ENCODE data around the gene DDX49.
"Not testable (repeated sequence)": the region's sequence is repeated elsewhere in the genome, so short reads cannot be mapped to it uniquely, and the experiment has no call there.

Gene DDX49

DNA sequence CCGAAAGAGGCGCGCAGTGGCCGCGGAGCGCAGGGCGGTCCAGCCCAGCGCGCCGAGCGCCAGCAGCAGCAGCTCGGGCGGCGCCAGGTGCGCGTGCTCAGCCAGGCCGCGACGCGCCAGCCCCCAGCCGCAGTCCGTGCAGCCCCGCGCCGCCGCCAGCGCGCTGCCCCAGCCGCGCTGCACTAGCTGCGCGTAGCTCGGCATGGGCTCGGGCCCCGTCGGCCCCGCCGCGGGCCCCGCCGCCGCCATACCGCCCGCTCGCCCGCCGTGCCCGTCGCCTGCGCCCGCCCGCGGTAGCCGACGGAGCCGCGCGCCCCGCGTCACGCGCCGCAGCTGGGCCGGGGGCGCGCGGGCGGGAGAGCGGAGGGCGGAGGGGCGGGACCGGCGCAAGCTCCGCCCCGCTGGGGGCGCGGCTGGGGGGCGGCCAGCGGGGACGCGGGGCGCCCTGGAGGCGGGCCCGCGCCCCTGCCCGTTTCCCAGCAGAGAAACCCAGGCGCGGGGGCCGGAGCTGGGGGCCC, 23.6 kb upstream of the DDX49 start, which contains the start of gene CERS1:
Gene CERS1, minus strand, starts transcription at position 335 of the 518 bp plus-strand sequence. Its CDS starts 86 bp downstream, at position 249.
- no peak for DNase-seq

- no peak for DNase-seq
Observed at GRCh38 chr19:18896421-18896841, 23.1 kb upstream of the DDX49 start.

DNA sequence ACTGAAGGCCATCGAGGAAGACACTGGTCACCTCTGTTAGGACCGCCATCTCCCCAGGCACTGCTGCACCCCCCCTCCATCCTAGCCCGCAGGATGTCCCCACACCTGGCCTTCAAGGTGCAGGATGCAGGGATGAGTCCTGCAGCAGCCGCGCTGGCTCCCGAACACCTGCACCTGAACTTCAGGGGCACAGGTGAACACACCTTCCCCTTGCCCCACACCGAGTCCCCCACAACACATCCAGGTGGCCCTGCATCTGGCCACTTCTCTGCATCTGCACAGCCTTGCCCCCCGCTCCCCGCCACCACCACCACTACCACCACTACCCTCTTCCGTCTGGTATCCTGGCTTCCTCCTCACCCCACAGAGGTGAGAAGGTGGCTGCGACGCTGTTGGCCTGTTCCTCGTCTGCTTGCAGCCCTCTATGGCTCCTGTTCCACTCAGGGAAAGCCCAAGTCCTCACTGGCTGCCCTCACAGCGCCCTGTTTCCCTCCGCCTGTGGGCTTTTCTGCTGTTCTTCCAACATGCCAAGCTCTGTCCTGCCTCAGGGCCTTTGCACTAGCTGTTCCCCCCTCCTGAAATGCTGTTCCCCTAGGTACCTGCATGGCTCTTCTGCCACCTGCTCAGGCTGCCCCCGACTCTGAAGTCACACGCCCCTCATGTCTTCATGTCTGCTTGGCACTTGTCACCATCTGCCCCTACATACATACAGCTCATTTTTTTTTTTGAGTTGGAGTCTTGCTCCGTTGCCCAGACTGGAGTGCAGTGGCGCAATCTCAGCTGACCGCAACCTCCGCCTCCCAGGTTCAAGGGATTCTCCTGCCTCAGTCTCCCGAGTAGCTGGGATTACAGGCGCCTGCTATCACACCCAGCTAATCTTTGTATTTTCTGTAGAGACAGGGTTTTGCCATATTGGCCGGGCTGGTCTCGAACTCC, 22.2 kb upstream of the DDX49 start:
- no peak for DNase-seq

DNA sequence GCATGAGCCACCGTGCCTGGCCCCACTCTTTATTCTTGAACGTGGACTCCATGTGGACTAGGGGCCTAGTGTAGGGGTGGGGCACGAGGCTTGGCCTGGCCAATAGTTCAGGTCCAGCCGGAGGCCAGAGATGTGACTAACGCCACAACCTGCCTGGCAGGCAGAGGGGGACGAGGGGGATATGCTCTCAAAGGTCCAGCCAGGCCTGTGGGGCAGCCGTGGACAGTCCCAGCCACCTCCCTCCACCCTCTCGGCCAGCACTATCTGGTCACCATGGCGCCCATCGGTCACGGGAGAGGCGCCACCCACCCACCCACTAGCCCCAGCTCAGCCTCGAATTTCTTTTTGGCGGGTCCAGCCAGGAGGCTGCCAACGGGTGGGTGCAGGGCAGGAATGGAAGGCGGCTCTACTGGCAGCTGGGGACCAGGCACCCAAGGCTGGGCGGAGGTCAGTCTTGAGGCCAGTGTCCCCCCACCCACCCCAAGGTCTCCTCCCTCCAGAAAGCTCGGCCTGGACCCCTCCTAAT, 21.4 kb upstream of the DDX49 start:
- DNase-seq, result no peak

GRCh38 chr19:18898607-18899408, 20.7 kb upstream of the DDX49 start:
- no peak for DNase-seq

- DNase-seq, result no peak
Observed at GRCh38 chr19:18899624-18900560, 19.6 kb upstream of the DDX49 start.

DNA sequence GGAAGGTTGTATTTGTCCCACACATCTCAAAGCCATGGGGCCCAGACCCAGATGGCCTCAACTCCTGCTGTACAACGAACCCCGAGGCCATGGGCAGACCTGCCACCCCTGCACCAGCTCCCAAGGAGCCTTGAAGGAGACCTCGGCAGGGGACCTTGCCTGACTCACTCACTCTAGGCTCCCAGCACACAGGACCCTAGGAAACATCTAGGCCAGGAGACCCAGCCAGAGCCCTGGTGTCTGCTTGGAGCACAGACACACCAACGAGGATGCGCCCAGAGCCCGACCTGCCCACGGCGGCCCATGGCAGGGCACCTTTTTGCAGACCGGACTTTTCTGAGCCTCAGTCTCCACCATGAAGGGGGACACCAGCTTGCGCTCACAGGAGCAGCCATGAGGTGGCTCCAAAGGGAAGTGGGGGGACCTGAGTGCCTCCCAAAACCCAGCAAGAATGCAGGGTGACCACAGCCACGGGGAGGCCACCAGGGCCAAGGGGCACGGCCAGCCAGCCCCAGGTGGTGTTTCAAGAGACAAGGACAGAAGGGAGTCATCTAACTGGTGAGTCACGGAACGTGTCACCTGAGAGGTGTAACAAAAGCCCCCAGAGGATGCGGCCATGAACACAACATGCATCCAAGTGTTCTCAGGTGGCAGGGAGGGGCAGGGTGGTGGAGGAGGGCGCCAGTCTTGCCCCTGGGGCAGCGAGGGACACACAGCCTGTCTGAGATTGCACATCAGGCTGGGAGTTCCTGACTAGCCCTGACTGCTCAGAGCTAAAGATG, 18.6 kb upstream of the DDX49 start:
- DNase-seq, result no peak

DNA sequence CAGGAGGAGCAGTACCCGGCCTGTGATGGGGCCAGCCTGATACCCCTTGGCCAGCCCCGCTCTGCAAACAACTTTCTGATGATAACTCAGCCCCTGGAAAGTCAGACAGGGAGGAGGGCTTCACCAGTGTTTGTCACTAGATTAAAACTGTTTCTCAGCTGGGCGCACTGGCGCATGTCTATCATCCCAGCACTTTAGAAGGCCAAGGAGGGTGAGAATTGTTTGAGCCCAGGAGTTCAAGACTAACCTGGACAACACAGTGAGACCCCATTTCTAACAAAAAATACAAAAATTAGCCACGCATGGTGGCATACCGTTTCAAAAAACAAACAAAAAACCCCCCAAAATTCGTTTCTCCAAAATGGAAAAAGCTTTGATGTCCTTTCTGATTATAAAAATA, 18.0 kb upstream of the DDX49 start:
- DNase-seq, result no peak

- DNase-seq, result not testable (repeated sequence)
Observed at GRCh38 chr19:18902519-18902918, 17.0 kb upstream of the DDX49 start.

- no peak for DNase-seq
Observed at GRCh38 chr19:18903156-18904037, 16.1 kb upstream of the DDX49 start.

GRCh38 chr19:18904334-18905057, 15.0 kb upstream of the DDX49 start:
- no peak for DNase-seq

- DNase-seq, result no peak
Observed at GRCh38 chr19:18905058-18905456, 14.5 kb upstream of the DDX49 start.

GRCh38 chr19:18905513-18906236, 13.8 kb upstream of the DDX49 start:
- no peak for DNase-seq

DNA sequence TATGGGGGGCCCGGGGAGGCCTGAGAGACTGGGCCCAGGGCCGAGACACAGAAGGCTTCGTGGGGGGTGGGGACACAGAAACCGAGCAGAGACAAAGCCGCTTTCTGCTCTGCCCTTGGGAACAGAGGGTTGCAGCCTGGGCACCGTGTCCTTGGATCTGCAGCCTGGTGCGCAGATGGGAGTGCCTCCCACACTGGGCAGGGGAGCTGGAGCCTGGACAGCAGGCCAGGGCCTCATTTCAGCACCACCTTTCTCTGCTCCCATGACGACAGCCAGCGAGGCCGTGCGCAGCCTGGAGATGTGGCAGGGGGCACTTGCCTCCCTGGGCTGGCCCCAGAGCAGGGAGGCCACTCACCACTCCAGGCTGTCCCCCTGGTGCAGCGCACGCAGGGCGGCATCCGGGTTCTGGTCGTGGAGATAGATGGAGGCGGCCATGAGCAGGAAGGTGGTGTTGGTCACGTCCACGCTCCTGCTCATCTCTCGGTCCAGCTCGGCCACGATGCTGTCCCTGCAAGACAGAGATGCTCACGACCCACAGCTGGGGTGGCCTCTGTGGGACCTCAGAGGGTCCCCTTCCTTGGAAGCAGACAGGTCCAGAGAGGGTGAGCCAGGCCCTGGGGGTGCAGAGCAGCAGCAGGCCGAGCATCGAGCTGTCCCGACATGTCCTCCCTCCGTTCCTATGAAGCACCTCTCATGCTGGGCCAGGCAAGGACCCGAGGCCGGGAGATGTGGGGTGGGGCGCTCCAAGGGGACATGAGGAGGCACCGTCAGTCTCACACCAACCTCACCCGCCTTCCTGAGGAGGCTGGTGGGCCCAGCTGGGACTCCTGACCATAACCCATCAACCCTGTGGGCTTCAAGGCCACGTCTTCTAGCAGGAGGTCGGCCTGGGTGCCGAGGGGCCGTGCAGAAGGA, 12.7 kb upstream of the DDX49 start:
- no peak for DNase-seq

DNA sequence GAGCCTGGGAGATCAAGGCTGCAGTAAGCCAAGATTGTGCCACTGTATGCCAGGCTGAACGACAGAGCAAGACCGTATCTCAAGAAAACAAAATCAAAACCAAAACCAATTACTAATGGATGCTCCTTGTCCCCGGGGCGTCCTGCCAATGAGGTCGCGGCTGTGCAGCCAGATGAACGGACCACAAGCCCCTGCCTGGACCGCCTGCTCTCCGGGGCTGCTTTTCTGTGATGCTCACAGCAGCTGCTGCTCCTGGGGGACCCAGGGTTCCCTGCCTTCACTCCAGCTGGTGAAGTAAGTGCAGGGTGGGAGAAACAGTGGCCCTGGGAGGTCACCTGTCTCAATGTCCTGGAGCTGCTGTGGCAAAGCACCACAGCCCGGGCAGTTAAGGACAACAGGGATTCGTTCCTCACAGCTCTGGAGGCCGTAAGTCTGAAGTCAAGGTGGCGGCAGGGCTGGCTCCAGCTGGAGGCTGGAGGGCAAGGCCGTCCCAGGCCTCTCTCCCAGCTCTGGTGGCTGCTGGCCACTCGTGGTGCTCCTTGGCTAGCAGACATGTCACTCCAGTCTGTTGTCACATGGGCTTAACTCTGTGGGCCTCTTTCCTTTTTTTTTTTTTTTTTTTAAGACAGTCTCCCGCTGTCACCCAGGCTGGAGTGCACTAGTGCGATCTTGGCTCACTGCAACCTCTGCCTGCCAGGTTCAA, 10.4 kb upstream of the DDX49 start:
- DNase-seq, result no peak

GRCh38 chr19:18910010-18910409, 9.5 kb upstream of the DDX49 start:
- no peak for DNase-seq

Measured in NCI-H774 (cell line).